ENCODE measurements around the gene MCUR1. TPM values are rescaled to one million over a fixed set of nuclear protein-coding genes. Genes with fewer than 3 reads are reported as not detected.
A peak's percentile ranks its signal among the peaks of the same experiment; 100 is the strongest.

Gene MCUR1
- total and polyA plus RNA-seq, 9 of the 15 experiments (the other 6 are each of a cell fraction or from before 2014, with no cell fraction given) = 5.1 to 60.2 (median 41.4) TPM

GRCh38 chr6:13743736-13744127, 70.6 kb downstream of the MCUR1 start:
- H3K9me3 ChIP-seq (replicated peaks; ENCODE audit: control insufficient read depth, insufficient read depth, low read depth, low read length) = peaks cover 6% of the 10 kb centered on the region; the same call in 1 of the 2 replicates
- FAIRE-seq (no peak), ATAC-seq (no peak), DNase-seq (ENCODE audit: extremely low read depth in 1 of 4, low spot score in 3 of 4) (no peak)
- H3K79me2 ChIP-seq (ENCODE audit: control insufficient read depth, insufficient read depth, low read length) = no peaks in the 10 kb centered on the region
- ChIA-PET POLR2A (interaction anchor here (1.1 to 1.6 kb wide), 2 partner anchors 8 to 9 kb away, joined by 3 to 4 read pairs; no protein-coding TSS in a partner anchor), CTCF (ENCODE audit: low intra/inter-chr PET ratio) (no interaction called here)
- in situ Hi-C loops (cut with MboI) (no loop called here), intact Hi-C loops (cut with micrococcal nuclease) (no loop called here)
- H3K27me3 ChIP-seq (ENCODE audit: control insufficient read depth in 2 of 2, insufficient read depth in 2 of 2, low read length in 2 of 2) = no peaks in the 10 kb centered on the region
- no peak overlapping the region for H3K4me3 ChIP-seq
- H2AFZ ChIP-seq (ENCODE audit: low read depth, low read length) = peak overlapping the region; percentile 35; the same call in 1 of the 2 replicates
- no peak overlapping the region for H3K27ac ChIP-seq (ENCODE audit: extremely low read depth, low read depth, low read length)
- peaks cover 0 to 5% of the 10 kb centered on the region in 2 experiments; a peak in 1 of 5 replicates for H3K4me1 ChIP-seq (replicated peaks in 1 of 2; ENCODE audit: control insufficient read depth in 2 of 2, insufficient read depth in 2 of 2, low read length in 2 of 2)
- peak; percentile 74 for TF ChIP-seq NFYB (IDR thresholded peaks at IDR 0.05; ENCODE audit: extremely low read depth, insufficient read length)
- no peak for TF ChIP-seq NR0B1 (IDR thresholded peaks at IDR 0.05; ENCODE audit: partially characterized antibody)
- H3K9me1 ChIP-seq (ENCODE audit: control insufficient read depth, insufficient read depth, low read length) = no peaks in the 10 kb centered on the region
- no TSS peak for BruUV-seq (replicated peaks)
- no peaks in the 10 kb centered on the region for H3K36me3 ChIP-seq (ENCODE audit: control insufficient read depth, insufficient read depth, low read length)
- 71% methylated on average over 7 of the region's 7 CpGs for WGBS (ENCODE audit: insufficient coverage, low coverage, missing lambda C conversion rate)
- H3K4me2 ChIP-seq (ENCODE audit: insufficient read depth, low read length) = no peak overlapping the region
- H3K9ac ChIP-seq (ENCODE audit: insufficient read depth in 1 of 2, low read depth in 2 of 2, low read length in 2 of 2) = no peak overlapping the region
- no peaks in the 10 kb centered on the region for H4K20me1 ChIP-seq (replicated peaks; ENCODE audit: control insufficient read depth, insufficient read depth, low read length)

Measured in K562 (cell line).